ENCODE results near the gene KLHL29.

KLHL29 gene

DNA sequence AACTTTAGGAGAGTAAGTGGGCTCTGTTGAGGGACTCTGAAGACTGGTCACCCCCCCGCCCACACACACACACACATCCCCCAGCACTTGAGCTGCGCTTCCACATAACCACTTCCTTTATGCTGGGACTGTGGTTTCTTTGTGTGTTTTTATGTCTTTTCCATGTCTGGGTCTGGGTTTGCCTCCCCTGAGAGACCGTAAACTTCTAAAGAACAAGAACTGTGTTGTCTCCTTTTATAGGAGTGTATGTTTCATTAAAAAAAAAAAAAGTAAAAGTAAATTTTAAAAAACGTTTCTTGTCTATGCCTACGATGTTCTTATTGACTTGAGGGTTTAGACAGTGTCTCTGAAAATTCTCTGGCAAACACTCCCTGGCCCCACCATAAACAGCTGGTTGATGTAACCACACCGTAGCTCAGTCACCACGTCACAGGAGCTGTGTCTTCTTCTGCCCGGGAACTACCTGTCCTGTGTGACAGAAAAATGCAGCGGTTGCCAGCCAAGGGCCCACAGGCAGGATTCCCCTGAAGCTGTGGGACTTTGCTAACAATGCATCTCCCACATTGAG is 68.0 kb downstream of the KLHL29 start:
- DNase-seq = peak in 1 of 2 donors; percentile 7

- DNase-seq = no peak
These were observed 68.5 kb downstream of the KLHL29 start for GRCh38 chr2:23453432-23453831.

DNA sequence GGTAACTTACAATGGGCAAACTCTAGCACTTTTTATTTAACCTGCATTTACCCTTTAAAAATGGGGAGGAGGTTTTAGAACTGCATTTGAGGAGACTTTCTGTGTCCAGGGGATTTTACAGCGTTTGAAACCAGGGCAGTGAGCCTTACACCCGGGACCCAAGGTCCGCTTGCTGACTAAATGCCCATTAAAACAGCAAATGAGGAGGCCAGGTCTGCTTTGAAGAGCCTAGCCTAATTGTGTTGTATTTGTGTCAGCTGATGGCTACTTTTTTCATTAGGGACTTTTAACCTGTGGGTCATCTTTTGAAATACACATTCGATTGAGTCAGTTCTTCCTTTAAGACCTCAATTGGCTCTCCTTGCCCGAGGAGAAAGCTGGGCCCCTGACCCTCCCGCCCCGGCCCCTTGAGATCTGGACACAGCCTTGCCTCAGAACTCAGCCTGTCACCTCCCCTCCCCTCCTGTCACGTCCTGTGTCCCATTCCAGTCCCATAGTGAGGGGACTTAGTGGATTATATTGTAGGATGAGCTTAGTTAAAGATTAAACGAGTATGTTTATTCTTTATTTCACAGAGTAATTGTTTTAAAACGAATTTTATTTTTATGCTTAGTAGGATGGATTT is 69.0 kb downstream of the KLHL29 start:
- no peak for DNase-seq

DNA sequence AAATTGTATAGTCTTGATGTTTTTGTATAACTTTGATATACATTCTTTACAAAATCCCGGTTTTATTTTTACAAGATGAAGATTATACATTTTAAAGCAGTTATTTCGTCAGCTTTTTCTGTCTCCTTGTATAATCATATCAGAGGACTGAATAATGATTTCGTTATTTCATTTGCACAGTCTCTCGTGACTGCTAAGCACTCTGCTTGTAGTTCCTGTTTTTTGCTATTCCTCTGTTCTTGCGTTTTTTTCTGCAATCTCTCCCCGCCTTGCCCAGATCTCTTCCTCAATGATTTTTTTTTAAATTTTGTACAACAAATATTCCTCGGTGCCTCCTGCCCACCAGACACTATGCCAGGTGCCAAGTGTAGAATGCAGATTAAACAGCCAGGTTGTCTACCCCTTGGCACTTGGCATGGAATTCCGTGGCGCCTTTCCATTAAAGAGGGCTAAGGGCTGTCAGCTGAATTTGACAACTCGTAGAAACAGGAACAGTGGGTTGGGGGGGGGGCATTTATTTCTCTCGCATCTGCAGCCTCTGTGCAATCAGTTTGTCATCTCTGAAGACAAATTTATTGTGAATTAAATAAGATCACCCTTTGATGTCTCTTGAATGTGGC is 69.6 kb downstream of the KLHL29 start:
- DNase-seq = no peak

GRCh38 chr2:23456396-23456795 is 71.4 kb downstream of the KLHL29 start:
- no peak for DNase-seq

GRCh38 chr2:23456881-23457760 is 72.1 kb downstream of the KLHL29 start:
- no peak for DNase-seq

DNA sequence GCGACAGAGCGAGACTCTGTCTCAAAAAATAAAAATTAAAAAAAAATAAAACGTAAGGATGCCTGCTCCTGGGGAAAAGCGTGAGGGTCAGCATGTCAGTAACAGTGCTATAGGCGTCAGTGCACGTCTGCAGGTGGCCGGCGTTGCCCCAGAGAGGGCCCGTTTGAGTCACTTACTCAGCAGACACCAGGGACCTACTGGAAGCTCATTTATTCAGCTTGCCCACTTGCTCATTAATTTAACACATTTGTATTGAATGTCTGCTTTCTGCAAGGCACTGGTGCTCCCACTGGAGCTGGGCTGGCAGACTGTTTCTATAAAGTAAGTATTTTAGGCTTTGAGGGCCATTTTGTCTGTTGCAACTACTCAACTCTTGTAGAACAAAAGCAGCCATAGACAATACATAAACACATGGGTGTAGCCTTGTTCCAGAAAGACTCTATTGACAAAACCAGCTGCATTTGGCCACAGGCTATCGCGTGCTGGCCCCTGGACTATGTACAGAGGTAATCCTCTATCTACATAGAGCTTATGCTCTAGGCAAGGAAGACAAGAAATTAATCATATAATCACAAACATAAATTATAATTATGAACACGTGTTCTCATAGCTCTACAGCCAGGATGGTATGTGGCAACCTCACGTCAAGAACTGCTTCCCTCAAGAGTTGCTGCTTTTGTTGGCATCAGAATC is 73.2 kb downstream of the KLHL29 start:
- DNase-seq = no peak

DNA sequence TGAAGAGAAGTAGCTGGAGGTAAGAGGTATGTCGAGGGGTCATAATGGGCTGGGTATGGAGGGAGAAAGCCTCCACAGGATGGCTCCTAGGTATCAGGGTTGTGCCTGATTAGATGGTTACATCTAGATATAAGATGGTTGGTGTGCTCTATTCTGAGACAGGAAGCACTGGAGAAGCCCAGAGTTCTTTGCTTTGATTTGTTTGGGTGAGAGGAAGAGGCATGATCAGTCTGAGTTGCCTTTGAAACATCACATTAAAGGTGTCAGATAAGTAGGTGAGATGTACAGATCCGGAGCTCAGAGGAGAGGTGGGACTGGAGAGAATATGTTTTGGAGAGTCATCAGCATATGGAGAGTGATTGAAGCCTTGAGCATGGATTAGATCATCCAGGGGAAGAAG is 74.1 kb downstream of the KLHL29 start:
- DNase-seq = no peak

GRCh38 chr2:23460228-23460627 is 75.2 kb downstream of the KLHL29 start:
- no peak for DNase-seq

- no peak for DNase-seq
These were observed 76.0 kb downstream of the KLHL29 start for GRCh38 chr2:23460993-23461392.

DNA sequence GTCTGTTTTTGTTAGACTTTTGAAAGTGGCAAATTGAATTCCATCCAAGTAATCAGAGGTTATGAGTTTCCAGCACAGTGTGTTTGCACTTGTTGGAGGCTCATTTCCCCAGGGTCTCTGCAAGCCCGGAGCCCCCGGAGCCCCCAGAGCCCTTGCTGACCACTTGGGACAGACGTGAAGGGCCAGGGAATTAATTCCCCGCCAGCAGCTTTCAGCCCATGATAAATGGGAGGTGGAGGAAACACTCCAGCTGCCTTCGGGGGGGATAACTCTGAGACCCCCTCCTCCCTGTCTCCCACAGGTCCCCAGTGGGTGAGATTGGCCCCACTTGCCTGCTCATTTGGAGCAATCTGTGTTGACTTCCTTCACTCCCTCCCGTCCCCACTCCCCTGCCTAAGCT is 79.2 kb downstream of the KLHL29 start:
- DNase-seq = no peak

DNA sequence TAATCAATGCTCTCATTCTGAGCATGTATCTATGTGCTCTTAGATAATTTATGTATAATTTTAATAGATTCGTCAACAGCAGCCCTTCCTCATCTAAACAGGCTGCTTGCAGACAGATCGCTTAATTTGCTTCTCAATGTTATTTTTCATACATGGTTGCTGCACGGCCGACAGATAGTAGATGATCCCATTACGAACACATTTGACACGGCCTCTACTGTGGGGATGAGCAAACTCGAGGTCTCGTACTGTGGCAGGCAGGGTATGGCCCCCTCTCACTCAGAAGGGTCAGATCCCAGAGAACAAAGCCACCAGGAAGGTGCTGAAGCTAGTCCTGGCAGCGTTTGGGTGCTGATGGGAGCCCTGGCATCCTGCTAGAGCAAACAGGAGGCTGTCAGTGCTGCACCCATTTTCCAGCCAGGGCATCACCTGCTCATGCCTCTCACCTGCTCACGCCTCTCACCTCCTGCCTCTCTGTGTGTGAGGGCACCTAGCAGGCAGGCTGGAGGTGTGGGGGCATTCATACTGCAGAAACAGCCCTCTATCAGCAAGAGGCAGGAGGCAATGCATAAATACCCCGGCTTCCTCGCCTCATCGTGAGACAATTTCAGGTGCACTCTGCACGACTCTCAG is 80.0 kb downstream of the KLHL29 start:
- no peak for DNase-seq

GRCh38 chr2:23465936-23466335 is 81.0 kb downstream of the KLHL29 start:
- no peak for DNase-seq

GRCh38 chr2:23467618-23468017 is 82.6 kb downstream of the KLHL29 start:
- no peak for DNase-seq

GRCh38 chr2:23468474-23469141 is 83.6 kb downstream of the KLHL29 start:
- DNase-seq = no peak

DNA sequence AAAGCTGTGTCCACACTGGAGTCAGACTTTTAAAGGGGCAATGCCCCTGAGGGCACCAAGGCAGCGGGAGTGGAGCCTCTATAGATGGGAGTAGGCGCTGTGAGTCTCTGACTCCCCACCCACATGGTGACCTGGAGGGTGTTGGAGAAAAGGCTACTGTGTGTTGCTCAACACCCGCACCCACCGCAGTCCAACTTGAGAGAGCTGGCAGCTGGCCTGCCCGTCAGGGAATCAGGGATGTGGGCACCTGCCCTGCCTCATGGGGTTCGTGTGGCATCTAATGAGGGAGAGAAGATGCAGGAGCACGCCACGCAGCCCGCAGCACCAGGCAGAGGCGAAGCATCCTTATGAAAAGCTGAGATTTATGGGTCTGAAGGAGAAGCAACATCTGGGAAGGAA is 84.2 kb downstream of the KLHL29 start:
- DNase-seq = no peak

DNA sequence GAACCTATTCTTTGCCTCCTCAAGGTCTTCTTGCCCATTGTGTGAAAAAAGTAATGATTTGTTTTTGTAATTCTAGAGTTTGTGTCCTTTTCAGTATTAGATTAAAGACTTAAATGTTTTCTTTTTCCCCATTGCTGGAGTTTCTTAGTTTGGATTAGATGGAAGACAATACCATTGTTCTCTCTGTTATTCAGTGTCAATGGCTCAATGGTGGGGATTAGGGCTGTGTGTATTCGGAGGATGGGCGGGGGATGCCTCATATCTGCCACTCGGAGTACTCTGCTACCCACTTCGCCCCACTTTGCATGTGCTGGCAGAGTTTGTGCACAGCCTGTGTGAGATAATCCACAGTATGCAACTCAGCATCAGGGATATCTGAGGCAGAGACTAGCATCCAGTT is 90.1 kb downstream of the KLHL29 start:
- DNase-seq = no peak

DNA sequence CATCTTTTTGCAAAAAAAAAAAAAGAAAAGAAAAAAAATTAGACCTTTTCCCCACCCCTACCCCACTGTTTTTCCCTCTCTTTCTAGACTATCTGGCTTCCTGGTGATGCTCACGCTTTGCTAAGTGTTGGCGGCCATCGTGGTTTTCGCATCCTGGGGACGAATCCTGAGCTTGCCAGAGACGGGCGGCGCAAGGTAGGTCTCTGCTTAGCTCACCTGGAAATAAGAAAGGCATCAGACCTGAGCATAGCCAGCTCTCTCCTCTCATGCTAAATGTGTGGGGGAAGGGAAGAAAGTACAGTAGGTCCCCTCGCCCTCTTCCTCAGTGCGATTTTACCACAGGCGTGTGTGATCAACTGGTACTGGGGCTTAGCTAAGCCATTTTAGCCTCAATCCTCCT is 90.5 kb downstream of the KLHL29 start:
- no peak for DNase-seq

GRCh38 chr2:23476786-23477185 is 91.8 kb downstream of the KLHL29 start:
- DNase-seq = no peak

GRCh38 chr2:23477392-23477791 is 92.4 kb downstream of the KLHL29 start:
- DNase-seq = no peak

DNA sequence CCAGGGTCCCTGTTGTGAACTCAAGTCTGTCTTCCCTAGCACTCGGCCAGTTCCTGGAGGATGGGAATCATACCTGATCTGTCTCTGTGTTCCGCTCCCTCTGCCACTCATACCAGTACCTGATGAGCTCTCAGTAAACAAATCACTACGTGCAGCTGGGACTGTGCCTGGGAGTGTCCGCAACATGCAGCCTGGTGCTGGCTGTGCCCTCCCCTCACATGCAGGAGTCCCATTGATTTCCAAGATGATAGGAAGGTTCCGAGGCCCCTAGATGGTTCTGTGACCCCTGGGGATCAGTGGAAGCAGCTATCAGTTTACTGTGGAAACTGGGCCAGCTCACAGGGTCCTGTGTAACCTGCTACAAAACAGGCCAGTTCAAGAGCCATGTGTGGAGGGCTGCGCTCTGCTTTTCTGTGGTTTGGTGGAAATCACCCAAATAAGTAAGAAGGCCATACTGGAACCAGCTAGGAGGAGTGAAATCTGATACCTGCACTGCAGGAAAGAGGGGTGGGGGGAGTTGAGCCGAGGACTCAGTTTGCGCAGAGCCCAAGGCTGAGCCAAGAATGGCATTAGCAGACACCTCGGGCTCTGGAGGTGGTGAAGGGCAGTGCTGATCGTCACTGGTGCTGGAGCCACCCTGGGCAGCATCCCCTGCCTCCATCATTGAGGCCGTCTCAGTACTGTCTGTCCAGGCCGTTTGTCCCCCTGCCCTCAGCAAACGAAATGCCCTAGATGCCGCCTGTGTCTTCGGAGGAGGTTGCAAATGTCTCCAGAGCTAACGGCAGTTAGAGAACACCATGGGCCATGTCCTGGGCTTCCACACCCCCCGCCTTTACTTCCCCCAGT is 93.3 kb downstream of the KLHL29 start:
- DNase-seq = no peak
